Measurements from ENCODE around the gene SLC35E3.

The SLC35E3 gene

DNA sequence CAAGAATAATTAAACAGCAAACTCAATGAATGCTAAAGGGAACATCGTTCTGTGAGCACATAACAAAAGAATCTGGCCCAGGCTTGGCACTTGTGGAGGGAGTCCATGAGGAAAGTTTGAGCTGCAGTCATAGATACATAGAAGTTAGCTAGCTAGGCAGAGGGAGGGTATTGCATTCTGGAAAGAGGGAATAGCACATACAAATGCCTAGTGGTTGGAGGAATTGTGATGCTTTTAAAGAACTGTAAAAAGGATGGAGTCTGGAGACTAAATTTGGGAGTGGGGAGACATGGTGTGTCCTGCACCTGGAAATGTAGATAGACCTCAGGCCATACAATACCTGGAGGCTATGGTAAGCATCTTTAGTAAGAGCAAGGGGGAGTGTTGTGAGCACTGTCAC, 24.0 kb downstream of the SLC35E3 start:
- no peak for DNase-seq

GRCh38 chr12:68771223-68771925, 25.4 kb downstream of the SLC35E3 start:
- DNase-seq: no peak

DNA sequence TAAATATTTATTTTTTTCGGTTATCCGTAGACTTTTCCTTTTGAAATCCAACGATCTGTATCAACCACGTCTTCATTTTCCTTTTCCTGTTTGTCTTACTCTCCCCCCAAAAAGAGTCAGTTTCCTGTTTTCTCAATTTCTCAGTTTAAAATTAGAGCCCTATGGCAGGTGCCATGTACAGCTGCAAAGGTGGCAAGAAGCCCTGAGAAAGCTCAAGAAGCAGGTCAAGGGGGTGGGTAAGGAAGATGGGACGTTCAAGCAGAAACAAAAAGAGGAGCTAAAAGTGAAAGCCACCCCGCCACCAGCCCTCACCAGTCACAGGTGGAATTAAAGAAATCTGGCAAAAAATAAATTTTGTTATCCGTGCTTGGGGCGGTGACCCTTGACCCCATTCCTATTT, 26.7 kb downstream of the SLC35E3 start:
- no peak for DNase-seq

DNA sequence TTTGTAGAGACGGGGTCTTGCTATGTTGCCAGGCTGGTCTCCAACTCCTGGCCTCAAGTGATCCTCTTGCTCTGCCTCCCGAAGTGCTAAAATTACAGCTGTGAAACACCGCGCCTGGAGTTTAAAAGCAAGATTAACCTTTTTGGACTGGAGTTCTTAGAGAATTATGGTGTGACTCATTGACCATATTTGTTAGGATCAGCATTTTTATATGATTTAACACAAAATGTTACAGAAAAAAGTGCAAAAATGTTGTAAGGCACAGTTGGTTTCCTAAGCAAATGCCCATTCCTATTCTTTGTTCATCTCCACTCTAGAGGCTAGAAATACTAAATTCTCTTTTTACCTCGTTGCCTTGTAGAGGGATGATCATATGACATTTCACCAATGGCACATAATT, 27.6 kb downstream of the SLC35E3 start:
- DNase-seq: no peak

DNA sequence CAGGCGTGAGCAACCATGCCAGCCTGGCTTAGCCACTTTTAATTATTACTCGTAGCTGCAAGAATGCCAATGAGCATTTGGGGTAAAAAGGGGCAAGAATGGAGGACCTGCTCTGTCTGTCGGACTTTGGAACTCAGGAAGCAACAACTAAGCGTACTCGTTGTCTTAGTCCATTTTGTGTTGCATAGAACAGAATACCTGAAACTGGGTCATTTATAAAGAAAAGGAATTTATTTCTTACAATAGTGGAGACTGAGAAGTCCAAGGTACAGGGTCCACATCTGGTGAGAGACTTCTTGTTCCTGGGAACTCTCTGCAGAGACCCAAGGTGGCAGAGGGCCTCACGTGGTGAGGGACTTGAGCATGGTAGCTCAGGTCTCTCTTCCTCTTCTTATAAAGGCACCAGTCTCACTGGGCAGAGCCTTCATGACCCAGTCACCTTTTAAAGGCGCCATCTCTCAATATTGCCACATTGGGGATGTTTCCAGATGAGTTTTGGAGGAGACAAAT, 29.2 kb downstream of the SLC35E3 start:
- DNase-seq: no peak

DNA sequence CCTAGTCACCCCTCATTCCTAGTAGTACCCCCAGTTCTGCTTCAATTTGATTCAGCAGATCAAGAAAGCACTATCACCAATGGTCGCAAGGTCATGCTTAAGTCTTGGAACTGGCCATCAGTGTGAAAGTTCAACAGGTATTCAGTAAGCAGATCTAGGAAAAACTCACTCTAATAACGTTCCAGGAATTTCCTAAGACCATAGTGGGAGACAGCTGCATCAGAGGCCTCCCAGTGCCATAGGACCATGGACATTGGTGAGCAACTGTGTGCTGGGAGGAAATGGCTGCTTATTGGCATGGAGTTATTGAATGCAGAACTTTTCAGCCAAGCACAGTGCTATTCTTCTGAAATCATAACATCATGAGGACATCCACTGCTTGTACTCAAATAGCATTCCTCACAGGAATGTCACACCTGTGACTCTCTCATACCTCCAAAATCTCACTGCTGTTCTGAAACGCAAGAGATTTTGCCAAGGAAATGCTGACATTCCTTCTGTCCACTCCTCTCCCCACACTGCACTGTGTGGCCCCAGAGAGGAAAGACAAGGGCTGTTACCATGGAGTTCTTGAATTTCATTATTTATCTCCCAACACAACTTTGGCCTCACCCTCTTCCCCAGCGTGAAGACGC, 31.1 kb downstream of the SLC35E3 start:
- no peak for DNase-seq

DNA sequence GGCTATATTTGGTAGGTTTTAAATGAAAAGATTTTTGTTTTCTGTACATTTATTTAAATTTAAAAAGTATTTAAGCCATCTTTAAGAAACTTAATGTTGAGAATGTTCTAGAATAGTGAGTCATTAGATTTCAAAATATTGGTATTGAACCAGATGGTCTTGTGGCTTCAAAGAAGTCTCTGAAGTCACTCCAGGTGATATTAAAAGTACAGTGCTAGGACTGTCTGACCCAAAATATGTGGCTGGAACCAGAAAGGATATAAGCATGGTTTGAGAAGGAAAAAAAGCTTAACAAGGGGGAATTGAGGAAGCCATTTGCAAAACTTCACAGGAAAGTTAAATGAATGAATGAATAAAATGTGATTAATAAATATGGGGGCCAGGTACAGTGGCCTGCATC, 33.3 kb downstream of the SLC35E3 start:
- DNase-seq: no peak

GRCh38 chr12:68780731-68781130, 34.8 kb downstream of the SLC35E3 start:
- peak in 1 of 51 donors; percentile 9 for DNase-seq

DNA sequence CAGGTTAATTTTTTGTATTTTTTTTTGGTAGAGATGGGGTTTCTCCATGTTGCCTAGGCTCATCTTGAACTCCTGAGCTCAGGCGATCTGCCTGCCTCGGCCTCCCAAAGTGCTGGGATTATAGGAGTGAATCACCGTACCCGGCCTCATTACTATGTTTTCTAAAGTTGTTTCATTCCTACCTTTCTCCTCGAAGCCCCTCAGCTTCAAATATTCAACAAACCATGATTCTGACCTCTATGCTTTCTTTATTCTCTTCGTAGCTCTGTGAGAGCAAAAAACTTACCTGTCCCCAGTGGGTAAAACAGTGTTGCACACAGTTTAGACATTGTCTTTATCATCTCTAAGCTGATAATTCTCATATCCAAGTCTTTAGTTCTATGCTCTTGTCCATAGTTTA, 35.8 kb downstream of the SLC35E3 start:
- DNase-seq: no peak

DNA sequence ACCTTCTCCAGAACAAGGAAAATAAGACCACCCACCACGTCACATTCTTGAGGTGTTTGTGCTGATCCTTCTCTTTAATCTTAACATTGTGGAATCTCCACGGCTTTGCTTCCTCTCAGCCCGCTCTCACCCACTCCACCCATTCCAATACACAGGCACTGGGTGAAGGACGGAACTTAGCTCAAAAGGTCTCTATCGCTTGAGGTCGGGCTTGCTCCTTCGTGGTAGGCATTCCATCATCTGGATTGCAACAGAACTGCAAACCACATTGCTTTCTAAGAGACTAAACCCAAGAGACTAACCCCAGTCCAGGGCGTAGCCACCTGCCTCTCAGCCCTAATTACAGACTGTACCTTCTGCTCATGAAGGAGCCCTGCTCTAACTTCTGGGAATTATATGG, 38.0 kb downstream of the SLC35E3 start:
- no peak for DNase-seq

GRCh38 chr12:68785358-68785757, 39.4 kb downstream of the SLC35E3 start:
- DNase-seq: no peak

DNA sequence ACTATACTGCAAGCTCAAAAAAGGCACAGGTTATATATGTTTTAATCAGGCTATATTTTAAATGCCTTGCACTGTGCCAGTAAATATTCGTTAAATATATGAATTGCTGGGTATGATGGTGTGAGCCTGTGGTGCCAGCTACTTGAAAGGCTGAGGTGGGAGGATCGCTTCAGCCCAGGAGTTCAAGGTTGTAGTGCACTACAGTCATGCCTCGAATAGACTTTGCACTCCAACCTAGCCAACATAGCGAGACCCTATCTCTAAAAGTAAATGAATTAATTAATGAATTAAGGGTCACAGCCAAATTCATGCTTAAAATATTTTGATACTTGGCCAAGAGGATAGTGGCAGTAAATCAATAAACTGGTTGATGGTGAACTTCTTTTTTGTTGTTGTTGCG, 39.8 kb downstream of the SLC35E3 start:
- no peak for DNase-seq

DNA sequence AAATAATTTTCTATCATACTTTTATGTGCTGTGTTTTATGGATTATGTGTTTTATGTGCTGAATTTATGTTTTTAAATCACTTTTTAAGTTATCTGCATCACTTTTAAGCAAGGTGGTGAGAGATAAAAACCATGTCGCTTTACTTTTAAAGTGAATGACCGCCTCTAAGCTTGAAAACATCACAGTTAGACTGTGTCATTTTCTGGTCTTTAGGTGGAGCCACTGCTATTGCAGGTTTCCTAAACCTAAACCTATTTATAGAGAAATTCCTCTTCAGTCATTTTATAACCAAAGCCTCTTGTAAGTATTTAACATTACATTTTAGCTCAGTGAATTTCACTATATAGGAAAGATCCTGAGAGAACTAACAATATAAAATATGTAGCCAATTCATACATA, 41.0 kb downstream of the SLC35E3 start:
- no peak for DNase-seq

- no peak for DNase-seq
These were observed 42.7 kb downstream of the SLC35E3 start for GRCh38 chr12:68788554-68789143.

GRCh38 chr12:68789144-68789878, 43.3 kb downstream of the SLC35E3 start:
- no peak for DNase-seq

GRCh38 chr12:68790081-68790951, 44.3 kb downstream of the SLC35E3 start:
- DNase-seq: no peak

- DNase-seq: no peak
These were observed 44.9 kb downstream of the SLC35E3 start for GRCh38 chr12:68790952-68791234.

GRCh38 chr12:68791897-68792481, 46.0 kb downstream of the SLC35E3 start:
- DNase-seq: no peak

- no peak for DNase-seq
These were observed 47.0 kb downstream of the SLC35E3 start for GRCh38 chr12:68792952-68793351.

DNA sequence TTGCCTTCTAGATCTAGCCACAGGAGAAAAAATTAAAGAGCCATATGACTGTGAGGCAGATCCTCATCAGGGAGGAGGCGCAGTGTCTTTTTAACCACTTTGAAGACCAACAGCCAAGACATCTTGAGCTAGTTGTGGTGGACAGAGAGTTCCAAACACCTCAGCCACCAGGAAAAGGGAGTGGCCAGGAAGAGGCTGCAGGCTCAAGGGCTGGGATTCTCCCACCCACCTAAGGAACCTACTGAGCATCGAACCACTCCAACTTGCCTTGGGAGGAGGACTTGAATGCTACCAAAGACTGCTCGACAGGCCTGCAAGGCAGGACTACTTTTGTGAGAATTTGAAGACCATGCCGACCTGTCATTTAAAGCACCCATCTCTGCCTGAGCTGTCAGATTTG, 47.5 kb downstream of the SLC35E3 start:
- DNase-seq: no peak
